GM19099 (cell line): Measurements from ENCODE around the gene NFS1.

Experiments used
- POLR2A ChIP-seq: IDR thresholded peaks from 3 replicates; pipeline ENCODE4 v1.6.1; 2011; ENCODE audit warnings: low read depth; ENCODE audit not compliant: insufficient read length; ENCODE audit errors: extremely low read depth

NFS1 gene

GRCh38 chr20:35698298-35699126 is 640 bp downstream of the NFS1 start:
- no peak for TF ChIP-seq POLR2A

- no peak for TF ChIP-seq POLR2A
Observed at GRCh38 chr20:35697696-35698297, 1.4 kb downstream of the NFS1 start.

GRCh38 chr20:35695978-35696377 is 3.2 kb downstream of the NFS1 start:
- TF ChIP-seq POLR2A, result no peak

GRCh38 chr20:35695245-35695749 is 3.9 kb downstream of the NFS1 start:
- no peak for TF ChIP-seq POLR2A

GRCh38 chr20:35690265-35690664 is 8.9 kb downstream of the NFS1 start:
- no peak for TF ChIP-seq POLR2A

GRCh38 chr20:35681960-35682359 is 17.2 kb downstream of the NFS1 start:
- no peak for TF ChIP-seq POLR2A

- TF ChIP-seq POLR2A, result no peak
Observed at GRCh38 chr20:35680452-35681183, 18.5 kb downstream of the NFS1 start.

GRCh38 chr20:35674921-35675320 is 24.2 kb downstream of the NFS1 start:
- no peak for TF ChIP-seq POLR2A

- no peak for TF ChIP-seq POLR2A
Observed at GRCh38 chr20:35673884-35674283, 25.3 kb downstream of the NFS1 start.

GRCh38 chr20:35669681-35670080 is 29.5 kb downstream of the NFS1 start:
- TF ChIP-seq POLR2A, result no peak

- TF ChIP-seq POLR2A, result no peak
Observed at GRCh38 chr20:35669221-35669620, 29.9 kb downstream of the NFS1 start.

- no peak for TF ChIP-seq POLR2A
Observed at GRCh38 chr20:35665949-35666288, 33.2 kb downstream of the NFS1 start.

GRCh38 chr20:35664466-35665206 is 34.5 kb downstream of the NFS1 start, which contains the start of the genes CPNE1 and RBM12:
CPNE1 (minus strand) TSS chr20:35664900; CDS start chr20:35632923, 31,977 bp downstream.
RBM12 (minus strand) TSS chr20:35664900; CDS start chr20:35655322, 9,578 bp downstream.
- peak; percentile 98 for TF ChIP-seq POLR2A
